OCI-LY3 (cell line): ENCODE data around the gene WHRN.

Experiments used
- CTCF ChIP-seq: fragments of 200-600, 300-600 bp; sonication (generic); IDR thresholded peaks from 2 replicates; pipeline ENCODE4 v1.5.1; 2014; ENCODE audit warnings: antibody characterized with exemption, low read length, low read depth
- EZH2phosphoT487 ChIP-seq: fragments of 200-600 bp; shearing (Covaris generic); IDR thresholded peaks from 2 replicates; pipeline ENCODE4 v1.6.1; 2018; ENCODE audit warnings: antibody characterized with exemption, mixed run types, low read depth

- no peak for TF ChIP-seq CTCF
- no peak for TF ChIP-seq EZH2phosphoT487
These were observed 100.7 kb downstream of the WHRN start for GRCh38 chr9:114404531-114404930.
